DMS53 treated with DMSO at 0.1 percent for 48 hours (cell line): ENCODE data around the gene STK25.

Experiments used
- DNase-seq: peaks from one replicate; lab custom pipeline; 2025; ENCODE audit not compliant: unreplicated experiment; lab: John Stamatoyannopoulos, UW

STK25 gene

DNA sequence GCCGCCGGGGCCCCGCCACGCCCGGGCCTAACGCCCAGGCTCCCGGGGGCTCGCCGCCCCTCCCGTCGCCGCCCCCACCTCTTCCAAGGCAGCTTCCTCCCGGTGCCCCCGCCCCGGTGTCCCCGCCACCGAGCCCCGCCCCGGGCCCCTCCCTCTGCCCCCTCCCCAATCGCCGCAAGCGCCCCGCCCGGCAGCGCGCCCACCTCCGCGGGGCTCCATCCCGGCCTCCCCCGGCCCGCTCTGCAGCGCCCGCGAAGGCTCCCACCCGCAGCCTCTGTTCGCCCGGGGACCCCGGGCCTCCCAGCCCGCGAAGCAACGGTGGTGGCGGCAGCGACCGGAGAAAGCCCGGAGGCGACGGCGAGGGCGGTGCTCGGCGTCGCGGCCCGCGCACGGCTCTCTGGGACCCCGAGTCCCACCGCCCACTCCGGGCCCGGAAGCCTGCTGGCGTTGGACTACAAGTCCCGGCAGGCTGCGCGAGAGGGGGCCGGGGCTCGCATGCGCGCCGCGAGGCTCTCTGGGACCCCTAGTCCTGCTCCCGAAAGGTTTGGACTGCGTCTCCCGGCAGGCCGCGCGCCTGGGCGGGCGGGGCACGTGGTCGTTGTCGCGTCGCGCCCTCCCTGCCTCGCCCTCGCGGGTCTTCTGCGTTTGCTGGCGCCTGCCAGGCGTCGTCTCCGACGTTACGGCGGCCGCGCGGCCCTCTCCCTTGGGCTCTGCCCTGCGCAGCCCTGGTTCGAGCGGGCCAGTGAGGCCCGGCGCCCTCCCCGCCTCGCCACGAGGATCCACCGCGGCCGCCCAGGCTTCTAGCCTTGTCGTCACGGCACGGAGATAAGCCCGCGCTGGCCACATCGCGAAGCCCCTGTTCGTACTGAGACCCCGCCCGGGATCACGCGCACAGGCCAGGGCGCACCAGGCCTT is at the start of gene STK25:
TSS of gene STK25 (minus strand) at position 345 of the 915 bp plus-strand sequence. CDS start 549 bp downstream, outside the sequence.
- peak; percentile 90 for DNase-seq

DNA sequence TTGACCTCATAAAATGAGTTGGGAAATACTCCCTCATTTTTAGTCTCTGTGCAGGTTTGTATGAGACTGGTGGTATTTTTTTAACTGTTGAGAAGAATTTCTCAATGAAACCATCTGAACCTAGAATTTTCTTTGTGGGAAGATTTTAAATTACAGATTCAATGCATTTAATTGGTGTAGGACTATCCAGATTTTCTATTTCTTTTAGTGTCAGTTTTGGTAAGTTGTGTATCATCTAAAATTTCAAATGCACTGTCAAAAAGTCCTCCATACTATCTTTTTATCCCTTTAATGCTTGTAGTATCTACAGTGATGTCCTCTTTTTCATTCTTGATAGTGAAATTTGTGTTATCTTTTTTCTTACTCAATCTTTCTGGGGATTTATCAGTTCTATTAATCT is 48.4 kb upstream of the STK25 start:
- no peak for DNase-seq

DNA sequence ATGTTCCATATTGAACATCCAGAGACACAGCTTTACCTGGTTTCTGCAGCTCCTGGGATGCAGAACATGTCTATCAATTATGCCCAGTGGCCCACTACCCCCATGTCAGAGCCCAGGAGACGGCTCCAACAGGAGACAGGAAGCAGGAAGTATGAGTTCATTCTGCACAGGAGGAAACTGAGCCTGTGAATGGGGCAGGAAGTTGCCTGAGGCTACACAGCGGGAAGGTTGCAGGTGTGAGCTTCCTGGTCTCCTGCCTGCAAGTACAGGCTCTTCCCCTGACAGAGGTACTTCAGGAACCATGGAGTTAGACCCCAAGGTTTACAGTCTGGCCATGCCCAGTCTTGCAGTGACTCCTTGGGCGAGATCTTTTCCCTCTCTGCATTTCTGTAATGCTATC is 47.3 kb upstream of the STK25 start:
- DNase-seq = no peak

DNA sequence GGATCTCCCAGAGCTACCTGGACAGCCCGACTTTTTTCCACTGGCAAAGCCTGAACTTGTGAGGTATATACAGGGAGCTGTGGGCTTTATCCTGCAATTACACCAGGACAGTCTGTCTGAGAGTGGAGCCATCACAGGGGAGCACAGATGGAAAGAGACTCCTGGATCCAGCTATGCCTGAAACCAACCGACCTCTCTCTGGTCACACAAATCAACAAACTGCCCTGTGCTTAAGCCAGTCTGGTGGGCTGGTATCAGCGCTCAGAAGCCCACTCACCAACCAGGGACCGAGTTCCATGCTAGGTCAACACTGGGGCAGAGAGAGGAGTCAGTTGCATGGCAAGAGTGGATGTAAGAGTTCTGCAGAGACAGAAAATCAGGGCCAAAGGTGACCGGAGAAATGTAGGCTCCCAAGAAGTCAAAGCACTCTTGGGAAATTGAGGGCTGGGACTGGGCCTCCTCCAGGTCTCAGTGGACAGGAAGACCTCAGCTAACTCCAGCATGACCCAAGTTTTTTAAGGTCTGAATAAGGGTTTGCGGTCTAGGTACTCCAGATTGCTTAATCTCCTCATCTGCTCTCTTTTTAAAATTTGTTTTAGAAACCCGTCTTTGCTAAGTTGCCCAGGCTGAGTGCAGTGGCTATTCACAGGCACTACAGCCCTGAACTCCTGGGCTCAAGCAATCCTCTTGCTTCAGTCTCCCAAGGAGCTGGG is 46.4 kb upstream of the STK25 start:
- DNase-seq = no peak

DNA sequence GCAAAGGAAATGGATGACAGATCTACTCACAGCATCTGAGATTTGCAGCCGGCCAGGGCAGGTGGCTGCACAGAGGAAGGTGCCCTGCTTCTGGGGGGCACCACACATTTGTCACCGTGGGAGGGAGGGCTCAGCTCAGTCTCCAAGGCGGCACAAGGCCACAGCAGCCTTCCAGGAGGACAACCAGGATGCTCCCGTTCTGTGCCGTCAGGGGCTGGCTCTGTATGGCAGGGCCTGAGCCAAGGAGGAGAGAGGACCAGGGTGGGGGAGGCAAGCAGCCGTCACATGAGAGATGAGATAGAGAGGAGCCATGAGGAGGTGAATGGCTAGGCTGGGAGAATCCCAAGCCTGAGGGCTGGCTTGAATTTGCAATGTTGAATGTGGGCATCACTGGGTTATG is 45.6 kb upstream of the STK25 start:
- DNase-seq = no peak

DNA sequence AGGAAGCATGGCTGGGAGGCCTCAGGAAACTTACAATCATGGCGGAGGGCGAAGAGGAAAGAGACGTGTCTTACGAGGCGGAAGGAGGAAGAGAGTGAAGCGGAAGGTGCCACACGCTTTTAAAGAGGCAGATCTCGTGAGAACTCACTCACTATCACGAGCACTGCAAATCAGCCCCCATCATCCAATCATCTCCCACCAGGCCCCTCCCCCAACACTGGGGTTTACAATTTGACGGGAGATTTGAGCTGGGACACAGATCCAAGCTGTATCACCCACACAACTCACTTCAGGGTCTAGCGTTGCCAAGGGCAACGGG is 45.1 kb upstream of the STK25 start:
- no peak for DNase-seq

DNA sequence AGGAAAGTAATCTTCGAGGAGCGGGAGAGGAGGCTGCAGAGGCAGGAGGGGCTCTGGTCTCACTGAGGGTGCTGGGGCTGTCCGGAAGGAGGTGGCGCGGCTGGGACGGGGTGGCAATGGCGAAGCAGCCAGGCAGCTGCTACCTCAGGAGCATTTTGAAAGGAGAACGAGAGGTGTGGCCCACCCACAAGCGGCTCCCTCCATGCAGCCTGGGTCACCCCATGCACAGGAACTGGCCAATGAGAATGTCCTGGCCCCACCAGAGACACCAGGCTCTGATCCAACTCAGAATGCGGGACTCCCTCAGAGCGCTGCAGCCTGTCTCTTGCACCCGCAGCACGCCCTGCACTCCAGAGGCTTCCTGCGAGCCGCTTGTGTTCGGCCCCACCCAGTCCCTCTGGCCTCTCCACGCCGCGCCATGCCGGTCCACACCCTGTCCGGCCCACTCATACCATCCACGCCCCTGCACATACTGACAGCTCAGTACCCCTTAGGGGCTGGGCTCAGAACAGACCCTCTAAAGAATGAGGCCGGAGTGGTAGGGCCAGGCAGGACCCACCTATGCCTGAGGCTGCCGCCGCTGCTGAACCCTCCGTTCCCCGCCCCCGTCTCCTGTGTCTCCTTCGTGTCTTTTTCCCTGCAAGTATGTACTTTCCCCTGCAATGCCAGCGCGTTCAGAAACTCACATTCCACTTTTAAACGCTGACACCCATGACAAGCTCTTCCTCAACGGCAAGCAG is 43.8 kb upstream of the STK25 start:
- DNase-seq = no peak

DNA sequence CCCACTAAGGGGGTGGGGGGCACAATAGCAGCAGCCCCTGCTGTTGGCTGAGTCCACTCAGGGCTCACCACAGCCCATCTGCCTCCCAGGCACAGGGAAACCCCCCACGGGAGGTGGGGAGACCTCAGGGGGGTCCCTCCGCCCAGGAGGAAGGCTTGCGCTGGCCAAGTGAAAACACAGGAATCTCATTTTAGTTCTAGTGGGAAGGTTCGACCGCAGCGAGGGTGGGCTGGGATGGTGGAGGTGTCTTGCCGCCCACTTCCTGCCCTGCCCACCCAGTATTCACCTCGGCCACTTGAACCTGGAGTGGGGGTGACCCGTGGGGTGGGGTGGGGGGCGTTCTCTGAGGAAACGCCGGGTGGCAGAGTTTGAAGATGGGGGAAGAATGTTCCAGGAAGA is 43.2 kb upstream of the STK25 start:
- DNase-seq = no peak

DNA sequence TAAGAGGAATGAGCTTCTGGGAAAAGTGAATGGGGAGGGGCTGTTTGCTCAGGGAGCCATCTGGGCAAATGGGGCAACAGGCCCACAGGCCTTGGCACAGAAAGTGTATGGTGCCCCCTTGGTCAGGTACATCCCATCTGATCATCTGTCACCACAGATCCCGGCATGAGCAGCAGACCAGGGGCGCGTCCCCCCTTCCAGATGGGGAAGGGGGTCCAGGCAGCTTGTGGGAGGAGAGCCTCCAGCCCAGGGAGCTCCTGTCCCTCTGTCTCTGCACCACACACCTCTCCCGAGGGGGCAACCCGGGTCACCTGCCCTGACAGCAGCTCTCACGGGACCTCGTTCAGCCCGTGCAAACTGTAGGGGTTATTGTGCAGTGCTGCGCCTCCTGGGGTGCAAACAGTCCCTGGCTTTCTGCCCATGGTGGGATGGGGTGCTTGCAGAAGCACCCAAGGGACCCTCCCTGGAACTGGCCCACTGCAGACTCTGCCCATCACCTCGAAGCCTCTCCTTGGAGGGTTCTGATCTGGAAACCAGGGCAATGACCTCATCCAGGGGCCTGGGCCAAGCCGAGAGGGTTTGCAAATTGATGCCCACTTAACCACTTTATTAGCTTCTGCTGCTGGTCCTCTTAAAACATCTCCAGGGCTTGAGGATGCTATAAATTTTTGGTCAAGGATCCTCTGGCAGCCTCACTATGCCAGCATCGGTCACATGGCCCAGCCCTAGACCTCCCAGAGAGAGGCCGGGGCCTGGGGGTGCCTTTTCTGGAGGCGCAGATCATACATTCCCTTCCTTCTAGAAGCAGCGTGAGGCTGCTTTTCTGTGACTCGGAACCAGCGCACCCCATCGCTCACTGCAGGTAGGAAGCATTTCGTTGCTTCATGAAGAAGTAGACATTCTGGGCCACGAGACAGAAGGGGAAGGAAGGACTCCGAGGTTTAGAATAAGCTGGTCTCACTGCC is 42.5 kb upstream of the STK25 start:
- DNase-seq = no peak

DNA sequence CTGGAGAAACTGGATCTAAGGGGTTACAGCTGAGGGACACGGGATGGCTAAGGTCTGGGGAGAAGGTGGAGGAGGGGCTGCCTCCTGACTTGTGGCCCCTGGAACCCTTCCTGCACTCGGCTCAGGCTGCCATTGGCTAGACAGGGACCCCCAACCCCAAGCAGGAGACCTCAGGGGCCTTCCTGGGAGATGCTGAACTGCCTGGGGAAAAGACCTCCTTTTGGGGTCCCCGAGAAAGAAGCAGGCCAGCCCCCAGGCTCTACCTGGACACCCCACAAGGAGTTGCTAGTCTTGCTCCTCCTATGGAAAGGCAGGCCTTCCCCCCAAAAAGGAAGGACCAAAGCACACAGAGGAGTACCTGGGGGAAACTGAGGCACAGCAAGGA is 40.1 kb upstream of the STK25 start:
- no peak for DNase-seq

DNA sequence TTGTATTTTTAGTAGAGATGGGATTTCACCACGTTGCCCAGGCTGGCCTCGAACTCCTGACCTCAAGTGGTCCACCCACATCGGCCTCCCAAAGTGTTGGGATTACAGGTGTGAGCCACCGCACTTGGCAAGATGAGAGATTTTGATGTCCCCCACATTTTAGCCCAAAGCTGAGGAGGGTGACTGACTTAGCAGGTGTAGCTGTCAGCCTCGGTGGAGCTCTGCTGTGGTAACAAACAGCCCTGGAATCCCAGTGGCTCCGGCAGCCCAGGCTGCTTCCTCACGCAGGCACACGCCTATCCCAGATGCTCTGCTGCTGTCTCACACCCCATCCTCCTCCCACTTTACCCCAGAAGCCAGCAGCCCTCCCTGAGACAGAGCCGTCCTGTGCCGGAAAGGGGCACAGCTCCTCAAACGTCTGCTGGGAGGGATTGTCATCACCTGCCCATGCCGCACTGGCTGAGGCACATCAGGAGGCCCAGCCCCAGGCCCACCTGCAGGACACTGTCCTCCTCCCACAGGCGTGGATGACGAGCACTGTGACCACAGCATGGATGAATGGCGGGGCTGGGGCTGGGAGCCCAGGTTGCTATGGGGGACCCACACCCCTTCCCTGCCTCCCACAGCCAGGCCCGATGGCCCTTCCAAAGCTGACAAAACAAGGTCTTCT is 39.5 kb upstream of the STK25 start:
- no peak for DNase-seq

DNA sequence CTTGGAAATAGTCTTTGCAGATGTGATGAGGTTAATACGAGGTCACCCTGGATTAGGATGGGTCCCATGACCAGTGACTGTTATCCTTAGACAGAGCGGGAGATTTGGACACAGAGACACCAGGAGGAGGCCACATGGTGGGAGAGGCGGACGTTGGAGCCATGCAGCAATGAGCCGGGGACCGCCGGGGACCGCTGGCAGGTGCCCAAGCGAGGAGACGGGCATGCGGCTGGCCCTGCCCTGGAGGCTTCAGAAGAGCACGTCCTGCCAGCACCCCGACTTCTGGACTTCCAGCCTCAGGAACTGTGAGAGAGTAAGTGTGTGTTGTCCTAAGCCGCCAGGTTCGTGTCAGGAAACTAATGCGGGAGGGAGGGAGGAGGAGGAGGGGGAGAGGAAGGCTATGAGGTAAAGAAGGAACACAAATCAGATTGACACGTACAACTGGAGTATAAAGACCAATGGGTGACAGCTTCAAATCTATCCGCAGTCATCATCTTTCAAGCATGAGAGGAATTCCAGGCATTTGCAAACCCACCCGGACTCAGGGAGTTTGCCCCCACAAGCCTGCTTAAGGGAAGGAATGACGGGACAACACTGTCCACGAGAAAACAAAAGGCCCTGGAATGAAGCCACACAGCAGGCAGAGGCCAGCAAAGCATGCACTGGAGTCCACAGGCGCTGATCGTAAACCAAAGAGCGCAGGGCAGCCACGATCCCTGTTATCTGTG is 38.6 kb upstream of the STK25 start:
- no peak for DNase-seq

DNA sequence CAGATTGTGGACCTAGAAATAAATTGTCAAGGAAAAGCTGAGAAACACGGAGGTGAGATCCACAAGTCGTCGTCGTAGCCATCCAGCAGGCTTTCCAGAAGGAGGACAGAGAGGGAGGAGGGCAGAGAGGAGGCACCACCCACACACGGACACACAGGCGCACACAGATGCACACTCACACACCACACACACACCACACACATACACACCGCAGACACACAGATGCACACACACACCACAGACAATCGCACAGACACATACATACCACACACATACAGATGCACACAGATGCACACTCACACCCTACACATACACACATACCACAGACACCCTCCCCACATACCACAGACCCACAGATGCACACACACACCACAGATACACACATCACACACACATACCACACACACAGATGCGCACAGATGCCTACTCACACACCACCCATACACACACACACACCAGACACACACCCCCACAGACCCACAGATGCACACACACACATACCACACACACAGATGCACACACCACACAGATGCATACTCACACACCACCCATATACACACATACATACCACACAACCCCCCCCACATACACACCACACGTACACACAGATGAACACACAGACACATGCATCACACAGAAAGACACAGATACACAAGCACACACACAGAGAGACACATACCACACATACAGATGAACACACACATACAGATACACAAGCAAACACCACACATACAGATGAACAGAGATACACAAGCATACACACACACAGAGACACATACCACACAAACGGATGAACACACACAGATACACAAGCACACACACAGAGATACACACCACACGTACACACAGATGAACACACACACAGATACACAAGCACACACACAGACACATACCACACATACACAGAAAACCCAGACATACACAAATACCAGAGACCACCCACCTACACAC is 37.4 kb upstream of the STK25 start:
- DNase-seq = no peak

DNA sequence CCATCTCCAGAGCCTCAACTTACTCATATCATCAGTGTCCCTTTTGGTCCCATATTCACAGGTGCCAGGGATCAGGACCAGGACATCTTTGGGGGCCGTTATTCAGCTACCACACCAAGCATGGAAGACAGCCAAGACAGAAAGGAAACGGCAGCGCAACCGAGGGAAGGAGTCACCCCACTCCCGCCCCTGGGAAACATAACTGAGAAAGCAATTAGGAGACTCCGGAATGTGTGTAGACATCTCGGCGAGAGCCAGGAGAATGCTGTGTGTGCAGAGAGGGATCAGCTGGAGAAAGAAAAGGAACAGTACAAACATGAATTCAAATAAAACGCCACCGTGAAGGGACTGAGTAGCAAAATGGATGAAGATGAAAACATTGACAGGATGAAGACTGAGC is 36.7 kb upstream of the STK25 start:
- no peak for DNase-seq

DNA sequence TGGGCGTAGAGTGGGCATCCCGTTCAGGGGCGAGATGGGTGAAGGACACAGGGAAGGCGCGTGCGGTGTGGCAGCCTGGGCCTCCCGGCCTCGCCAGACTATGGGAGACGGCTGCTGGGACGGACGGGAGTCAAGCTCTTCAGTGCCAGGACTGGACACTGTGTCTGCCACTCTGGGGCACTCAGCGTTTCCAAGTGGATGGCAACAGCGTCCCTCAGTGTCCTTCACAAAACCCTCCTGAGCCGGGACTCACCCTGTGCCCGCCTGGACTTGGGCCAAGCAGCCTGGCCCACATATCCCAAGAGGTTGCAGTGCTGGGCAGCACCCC is 33.9 kb upstream of the STK25 start:
- DNase-seq = no peak

DNA sequence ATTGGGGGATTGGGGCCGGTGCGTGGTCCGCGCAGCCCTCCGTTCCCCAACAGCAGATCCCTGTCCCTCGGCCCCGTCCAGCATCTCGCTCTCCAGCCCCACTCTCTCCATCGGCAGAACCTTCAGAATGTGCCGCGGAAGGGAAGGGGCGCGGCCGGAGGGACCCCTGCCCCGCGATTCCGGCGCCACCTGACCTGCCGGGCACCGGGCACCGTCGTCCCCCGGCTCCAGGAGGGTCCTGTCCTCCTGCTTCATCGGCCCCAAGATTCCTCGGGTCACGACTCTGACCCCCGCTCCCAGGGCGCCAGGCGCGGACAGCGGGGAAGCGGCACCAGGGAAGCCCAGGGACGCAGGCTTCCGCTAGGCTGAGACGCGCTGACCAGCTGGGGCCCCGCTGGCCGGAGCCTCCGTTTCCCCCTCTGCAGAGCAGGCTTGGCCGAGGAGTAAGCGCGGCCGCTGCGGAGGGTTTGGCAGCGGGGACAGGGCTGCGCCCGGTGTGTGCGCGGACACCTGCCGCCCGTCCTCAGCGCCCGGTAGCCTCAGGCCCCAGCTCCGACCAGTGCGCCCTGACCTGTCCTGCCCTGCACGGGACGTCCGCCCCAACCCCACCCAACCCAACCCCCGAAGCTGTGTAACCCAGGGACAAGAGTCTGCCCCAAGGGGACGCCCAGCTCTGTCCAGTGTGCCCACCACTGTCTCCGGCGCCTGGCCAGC is 33.3 kb upstream of the STK25 start:
- DNase-seq = no peak

DNA sequence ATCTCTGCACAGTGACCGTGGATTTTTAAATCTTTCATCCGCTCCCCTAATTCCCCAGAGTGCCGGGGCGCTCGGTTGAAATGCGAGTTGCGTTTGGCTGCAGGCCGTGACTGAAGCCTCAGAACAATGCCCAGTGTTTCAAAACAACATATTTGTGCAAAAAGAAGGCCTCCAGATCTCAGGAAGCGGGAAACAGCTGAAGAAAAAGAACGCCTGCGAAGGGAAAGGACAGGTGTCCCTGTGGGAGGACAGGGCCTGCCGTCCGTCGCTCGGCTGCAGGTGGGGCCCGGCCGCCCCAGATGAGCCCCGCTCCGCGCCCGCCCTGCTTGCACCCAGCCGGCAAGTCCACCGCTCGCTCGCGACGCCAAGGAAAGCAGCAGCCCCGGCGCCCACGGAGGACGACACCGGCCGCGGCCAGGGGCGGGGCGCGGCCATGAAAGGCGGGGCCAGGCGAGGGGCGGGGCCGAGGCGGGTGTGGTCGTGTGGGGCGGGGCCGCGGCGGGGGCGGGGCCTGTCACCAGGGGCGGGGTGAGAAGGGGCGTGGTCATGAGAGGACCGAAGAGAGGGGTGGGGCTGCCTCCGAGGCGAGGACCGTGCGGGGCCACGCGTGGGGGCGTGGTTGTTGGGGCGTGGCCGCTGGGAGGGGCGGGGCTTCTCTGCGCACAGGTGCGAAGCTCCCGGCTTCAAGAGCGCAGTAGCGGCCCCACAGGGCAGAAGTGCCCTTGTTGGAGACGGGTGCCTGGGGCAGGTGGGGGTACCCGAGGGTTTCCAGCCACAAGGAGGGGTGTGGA is 32.6 kb upstream of the STK25 start:
- peak; percentile 34 for DNase-seq
